Gastrocnemius medialis (tissue), 4 donors: ENCODE data around the gene TSPAN10. TPM values are rescaled to one million over a fixed set of nuclear protein-coding genes. Genes with fewer than 3 reads are reported as not detected.

Experiments
- ATAC-seq, 2 donors: fragments of 150-250 bp; one replicate each; pipeline ENCODE4 v1.9.1; 2016
- DNase-seq, 2 donors: peaks; one replicate each; pipeline ENCODE4 v3.0.0-alpha.2; 2019
- H3K27ac ChIP-seq, 4 donors: fragments of 200-600 bp; sonication (generic); 1 replicate in 1 of 4; 2 replicates in 3 of 4; pipeline ENCODE4 v1.5.1; 2016 to 2018; ENCODE audit warnings: mild to moderate bottlenecking in 2 of 4, moderate library complexity in 1 of 4
- H3K27me3 ChIP-seq, 3 donors: fragments of 200-600 bp; sonication (generic) in 2 of 3; 1 replicate in 1 of 3; 2 replicates in 2 of 3; pipeline versions ENCODE4 v1.5.1 to v1.6.0; 2016 to 2019; ENCODE audit warnings: mild to moderate bottlenecking in 1 of 3, moderate library complexity in 1 of 3
- H3K36me3 ChIP-seq, 2 donors: fragments of 200-600 bp; sonication (generic) in 1 of 2; one replicate each; pipeline ENCODE4 v1.5.1; 2017 to 2018
- H3K4me1 ChIP-seq, 2 donors: fragments of 200-600 bp; sonication (generic) in 1 of 2; one replicate each; pipeline ENCODE4 v1.5.1; 2016 to 2017; ENCODE audit warnings: mild to moderate bottlenecking in 2 of 2
- H3K4me3 ChIP-seq, 4 donors: fragments of 200-600 bp; sonication (generic) in 3 of 4; 1 replicate in 1 of 4; 2 replicates in 3 of 4; pipeline ENCODE4 v1.5.1; 2016 to 2019; ENCODE audit warnings: mild to moderate bottlenecking in 2 of 4
- H3K9me3 ChIP-seq, 3 donors: fragments of 200-600 bp; sonication (generic) in 2 of 3; 1 replicate in 1 of 3; 2 replicates in 2 of 3; pipeline ENCODE4 v1.5.1; 2016 to 2019
- POLR2A ChIP-seq, 2 donors: fragments of 450-650 bp; IDR thresholded peaks; one replicate each; pipeline ENCODE4 v1.6.1; 2017; ENCODE audit warnings: antibody characterized with exemption in 2 of 2, mild to moderate bottlenecking in 2 of 2, moderate library complexity in 2 of 2
- in situ Hi-C, 4 donors: fragments of 200-750 bp; cut with MboI; loops; one replicate each; pipeline versions ENCODE4 v1.15.0 to v1.8.0; 2017; ENCODE audit warnings: low sequenced_read_pairs in 4 of 4
- intact Hi-C: fragments of 100-400 bp; cut with DNase I; formaldehyde crosslinking; loops from one replicate; pipeline ENCODE4 v1.15.1; 2023; ENCODE audit warnings: low total_unique reads
- total RNA-seq, 4 donors: library from RNA; depleted of rRNA; stranded (reverse); fragments of >200 nt; gene quantifications; one replicate each; pipeline versions ENCODE4 v1.1.0 to v1.2.3, GENCODE V29; 2016
- TF ChIP-seq, protein P1 (sequence below), 5 experiments: fragments of 450-650 bp in 3 of 5; fragments of 200-600 bp in 2 of 5; sonication (generic) in 2 of 5; IDR thresholded peaks in 4 of 5; conservative IDR thresholded peaks in 1 of 5; 1 replicate in 4 of 5; 2 replicates in 1 of 5; pipeline ENCODE4 v1.5.1; 2016 to 2019; ENCODE audit warnings: antibody characterized with exemption in 5 of 5, mild to moderate bottlenecking in 3 of 5, moderate library complexity in 3 of 5

Gene TSPAN10
- total RNA-seq, 4 donors from 2014 or later = 0.22 to 0.26 TPM; not detected in 2

DNA sequence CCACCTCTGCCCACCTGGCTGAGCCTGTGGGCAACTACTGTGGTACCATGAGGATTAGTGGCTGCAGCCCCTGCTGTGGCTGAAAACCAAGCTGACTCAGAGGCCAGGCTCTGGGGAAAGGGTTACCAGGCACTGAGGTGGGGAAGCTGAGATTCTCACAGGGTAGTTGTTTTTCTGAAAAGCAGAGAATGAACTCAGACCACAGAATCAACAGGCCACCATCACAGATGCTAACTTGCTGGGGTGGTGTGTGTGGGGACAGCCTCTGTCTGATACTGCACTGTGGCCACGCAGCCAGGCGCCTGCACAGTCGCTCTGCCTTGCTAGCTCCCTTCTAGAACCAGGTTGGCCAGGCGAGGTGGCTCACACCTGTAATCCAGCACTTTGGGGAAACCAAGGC, 28.9 kb upstream of the TSPAN10 start:
- Histone ChIP-seq H3K27ac (no peak overlapping the region), H3K27me3 (no peaks in the 10 kb centered on the region), H3K36me3 (peaks cover 0 to 93% of the 10 kb centered on the region in 2 donors), H3K9me3 (no peaks in the 10 kb centered on the region), H3K4me1 (no peaks in the 10 kb centered on the region), H3K4me3 (no peak overlapping the region)
- no peak for TF ChIP-seq POLR2A (IDR thresholded peaks at IDR 0.05)
- TF ChIP-seq, protein P1, sequence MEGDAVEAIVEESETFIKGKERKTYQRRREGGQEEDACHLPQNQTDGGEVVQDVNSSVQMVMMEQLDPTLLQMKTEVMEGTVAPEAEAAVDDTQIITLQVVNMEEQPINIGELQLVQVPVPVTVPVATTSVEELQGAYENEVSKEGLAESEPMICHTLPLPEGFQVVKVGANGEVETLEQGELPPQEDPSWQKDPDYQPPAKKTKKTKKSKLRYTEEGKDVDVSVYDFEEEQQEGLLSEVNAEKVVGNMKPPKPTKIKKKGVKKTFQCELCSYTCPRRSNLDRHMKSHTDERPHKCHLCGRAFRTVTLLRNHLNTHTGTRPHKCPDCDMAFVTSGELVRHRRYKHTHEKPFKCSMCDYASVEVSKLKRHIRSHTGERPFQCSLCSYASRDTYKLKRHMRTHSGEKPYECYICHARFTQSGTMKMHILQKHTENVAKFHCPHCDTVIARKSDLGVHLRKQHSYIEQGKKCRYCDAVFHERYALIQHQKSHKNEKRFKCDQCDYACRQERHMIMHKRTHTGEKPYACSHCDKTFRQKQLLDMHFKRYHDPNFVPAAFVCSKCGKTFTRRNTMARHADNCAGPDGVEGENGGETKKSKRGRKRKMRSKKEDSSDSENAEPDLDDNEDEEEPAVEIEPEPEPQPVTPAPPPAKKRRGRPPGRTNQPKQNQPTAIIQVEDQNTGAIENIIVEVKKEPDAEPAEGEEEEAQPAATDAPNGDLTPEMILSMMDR (IDR thresholded peaks at IDR 0.05 in 4 of 5, conservative IDR thresholded peaks at IDR 0.05 in 1 of 5) = no peak
- ATAC-seq (no peak), DNase-seq (no peak)
- in situ Hi-C loops = loop anchor here in 1 of 4 donors (25.0 kb wide), 1 partner anchor 346 kb away; no protein-coding TSS in a partner anchor
- intact Hi-C loops = no loop called here

DNA sequence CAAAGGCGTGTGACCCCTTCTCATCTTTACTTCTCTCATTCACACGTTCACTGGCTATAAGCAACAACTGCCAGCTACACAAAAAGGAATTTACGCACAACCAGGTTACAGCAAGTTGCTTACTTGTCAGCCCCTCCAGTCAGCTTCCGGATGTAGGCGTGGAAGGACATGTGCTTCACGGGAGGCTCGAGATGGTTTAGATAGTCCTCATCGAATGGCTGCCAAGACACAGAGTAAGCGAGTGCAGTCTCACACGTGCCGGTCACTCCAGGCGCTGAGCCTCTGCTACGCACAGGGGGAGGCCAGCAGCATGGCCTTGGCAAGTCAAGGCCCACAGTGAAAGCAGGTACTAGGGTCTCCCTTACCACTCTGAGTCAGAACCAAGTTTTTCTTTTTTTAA, 28.4 kb upstream of the TSPAN10 start:
- intact Hi-C loops (no loop called here), in situ Hi-C loops (loop anchor here in 1 of 4 donors (25.0 kb wide), 1 partner anchor 346 kb away; no protein-coding TSS in a partner anchor)
- H3K36me3 ChIP-seq = peaks cover 0 to 93% of the 10 kb centered on the region in 2 donors
- no peak for TF ChIP-seq POLR2A (IDR thresholded peaks at IDR 0.05)
- TF ChIP-seq, protein P1 (IDR thresholded peaks at IDR 0.05 in 4 of 5, conservative IDR thresholded peaks at IDR 0.05 in 1 of 5) = no peak
- DNase-seq (no peak), ATAC-seq (no peak)
- no peaks in the 10 kb centered on the region for H3K27me3 ChIP-seq
- peaks cover 2 to 5% of the 10 kb centered on the region in 2 donors for H3K4me1 ChIP-seq
- H3K4me3 ChIP-seq = no peak overlapping the region
- no peaks in the 10 kb centered on the region for H3K9me3 ChIP-seq
- H3K27ac ChIP-seq = peak overlapping the region in 1 of 4 donors; percentile 6

DNA sequence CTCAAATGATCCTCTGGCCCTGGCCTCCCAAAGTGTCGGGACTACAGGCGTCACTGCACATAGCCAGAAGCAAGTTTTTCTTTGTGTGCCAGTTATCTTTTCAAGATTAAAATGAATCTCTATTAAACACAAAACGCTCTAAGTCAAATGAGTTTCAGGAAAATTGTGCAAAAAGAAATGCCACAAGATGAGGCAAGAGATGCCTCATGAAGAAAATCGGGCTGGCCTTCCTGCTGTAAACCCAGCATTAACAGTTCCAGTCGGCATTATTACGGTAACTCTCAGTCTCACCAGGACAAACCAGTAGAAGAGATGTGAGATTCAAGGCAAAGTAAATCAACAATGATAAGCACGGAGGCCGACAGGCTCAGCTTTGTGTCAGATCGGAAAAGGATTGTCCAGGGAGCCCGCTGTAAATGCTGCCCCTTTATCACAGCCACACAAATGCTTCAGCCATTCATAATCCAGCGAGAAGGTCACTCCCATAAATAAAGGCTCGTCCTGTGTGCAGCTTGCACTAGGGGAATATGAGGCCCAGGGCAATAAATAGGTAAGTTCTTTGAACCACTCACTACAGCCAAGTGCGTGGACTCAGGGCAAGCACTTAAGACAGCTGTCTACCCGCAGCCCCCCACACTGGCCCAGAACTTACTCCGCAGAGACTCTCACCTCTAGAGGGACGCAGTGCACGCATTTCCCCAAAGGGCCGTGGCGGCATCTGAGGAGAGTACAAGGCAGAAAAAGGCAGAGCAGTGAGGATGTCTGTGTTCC, 27.3 kb upstream of the TSPAN10 start:
- TF ChIP-seq POLR2A (IDR thresholded peaks at IDR 0.05) = no peak
- TF ChIP-seq, protein P1 (IDR thresholded peaks at IDR 0.05 in 4 of 5, conservative IDR thresholded peaks at IDR 0.05 in 1 of 5) = no peak
- DNase-seq (no peak), ATAC-seq (peak in 1 of 2 donors; percentile 27)
- intact Hi-C loops (no loop called here), in situ Hi-C loops (loop anchor here in 1 of 4 donors (25.0 kb wide), 1 partner anchor 347 kb away; no protein-coding TSS in a partner anchor)
- H3K9me3 ChIP-seq = no peaks in the 10 kb centered on the region
- H3K27ac ChIP-seq = peak overlapping the region in 1 of 4 donors; percentile 6
- H3K4me3 ChIP-seq = no peak overlapping the region
- peaks cover 0 to 84% of the 10 kb centered on the region in 2 donors for H3K36me3 ChIP-seq
- H3K27me3 ChIP-seq = no peaks in the 10 kb centered on the region
- peaks cover 13 to 15% of the 10 kb centered on the region in 2 donors for H3K4me1 ChIP-seq

DNA sequence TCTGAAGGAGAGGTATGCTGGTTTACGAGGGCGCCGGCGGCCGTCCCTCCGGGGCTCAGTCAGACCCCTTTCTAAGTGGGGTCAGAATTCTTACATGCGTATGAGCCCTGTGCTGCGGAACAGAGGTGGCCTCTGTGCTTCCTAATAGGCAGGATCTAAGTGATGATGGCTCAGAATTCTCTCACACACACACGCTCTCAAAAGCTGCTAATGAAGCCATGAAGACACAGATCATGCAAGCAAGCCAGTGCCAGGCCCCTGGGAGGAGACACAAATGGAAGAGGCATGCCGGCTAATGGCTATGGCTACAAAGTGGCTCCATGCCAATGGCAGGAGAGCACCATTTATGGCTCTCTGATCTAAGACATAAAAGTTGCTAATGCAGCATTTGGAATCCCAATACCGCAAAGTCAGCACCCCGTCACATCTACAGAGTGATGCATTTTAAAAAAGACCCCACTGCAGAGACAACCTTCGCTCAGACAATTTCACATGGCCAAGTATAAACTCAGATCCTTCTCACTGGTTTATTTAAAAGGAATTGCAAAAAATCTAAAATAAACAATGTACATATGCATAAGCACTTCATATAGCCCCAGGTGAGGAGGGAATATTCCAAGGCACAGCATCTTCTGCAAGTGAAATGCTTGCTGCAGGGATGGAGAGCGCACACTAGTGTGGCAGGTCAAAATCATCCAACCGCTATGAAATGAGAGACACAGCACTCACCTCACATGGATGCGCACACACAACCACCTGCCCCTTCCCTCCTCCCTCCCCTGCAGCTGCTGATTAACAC, 24.6 kb upstream of the TSPAN10 start:
- ATAC-seq = no peak
- Histone ChIP-seq H3K9me3 (no peaks in the 10 kb centered on the region), H3K36me3 (peaks cover 0 to 69% of the 10 kb centered on the region in 2 donors), H3K4me3 (no peak overlapping the region), H3K27me3 (no peaks in the 10 kb centered on the region), H3K27ac (no peak overlapping the region), H3K4me1 (peaks cover 18 to 24% of the 10 kb centered on the region in 2 donors)
- intact Hi-C loops (no loop called here), in situ Hi-C loops (loop anchor here in 1 of 4 donors (25.0 kb wide), 1 partner anchor 350 kb away; no protein-coding TSS in a partner anchor)
- TF ChIP-seq, protein P1 (IDR thresholded peaks at IDR 0.05 in 4 of 5, conservative IDR thresholded peaks at IDR 0.05 in 1 of 5) = no peak
- no peak for TF ChIP-seq POLR2A (IDR thresholded peaks at IDR 0.05)
- no peak for DNase-seq
